ENCODE results near the gene TEX29. TPM values are rescaled to one million over a fixed set of nuclear protein-coding genes. Genes with fewer than 3 reads are reported as not detected.

TEX29 gene
- total RNA-seq, 1 experiment from 2014 or later, result not detected

DNA sequence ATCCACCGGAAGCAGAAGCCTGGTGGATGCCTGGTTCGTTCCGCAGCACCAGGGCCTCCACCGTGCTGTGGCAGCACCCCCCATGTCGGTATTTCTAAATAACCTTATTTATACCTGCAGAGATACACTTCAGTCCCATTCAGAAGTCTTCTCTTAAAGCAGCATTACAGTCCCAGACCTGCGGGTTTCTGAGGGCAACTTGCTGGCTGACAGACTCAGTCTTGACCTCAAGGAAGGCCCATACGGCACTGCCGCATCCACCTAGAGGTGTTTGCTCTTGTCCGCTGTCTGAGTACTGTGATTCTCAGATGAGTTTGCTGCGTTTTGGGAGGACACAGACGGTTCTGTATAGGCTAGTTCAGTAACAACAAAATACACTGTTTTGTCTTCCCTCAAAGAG, 16.9 kb upstream of the TEX29 start:
- Histone ChIP-seq H3K36me3 (ENCODE audit: control insufficient read depth, insufficient read depth, low read length) (peaks cover 3% of the 10 kb centered on the region; the same call in 1 of the 2 replicates), H3K4me1 (ENCODE audit: control insufficient read depth, insufficient read depth, low read length) (no peaks in the 10 kb centered on the region), H3K27me3 (ENCODE audit: control insufficient read depth, insufficient read depth, low read length) (no peaks in the 10 kb centered on the region), H3K9me3 (ENCODE audit: control insufficient read depth, insufficient read depth, low read depth, low read length) (no peaks in the 10 kb centered on the region), H3K27ac (ENCODE audit: low read length) (no peak overlapping the region), H3K4me3 (ENCODE audit: low read depth in 2 of 2, low read length in 2 of 2) (no peak overlapping the region)
- intact Hi-C loops (cut with micrococcal nuclease; ENCODE audit: unreplicated experiment) (no loop called here), in situ Hi-C loops (cut with HindIII; ENCODE audit: low pct_unique_long_range_greater_than_20kb, low sequenced_read_pairs) (no loop called here)
- CTCF ChIA-PET, result no interaction called here
- no TSS peak for BruUV-seq (replicated peaks)
- POLR2A ChIA-PET, result no interaction called here
- TF ChIP-seq, protein P1, sequence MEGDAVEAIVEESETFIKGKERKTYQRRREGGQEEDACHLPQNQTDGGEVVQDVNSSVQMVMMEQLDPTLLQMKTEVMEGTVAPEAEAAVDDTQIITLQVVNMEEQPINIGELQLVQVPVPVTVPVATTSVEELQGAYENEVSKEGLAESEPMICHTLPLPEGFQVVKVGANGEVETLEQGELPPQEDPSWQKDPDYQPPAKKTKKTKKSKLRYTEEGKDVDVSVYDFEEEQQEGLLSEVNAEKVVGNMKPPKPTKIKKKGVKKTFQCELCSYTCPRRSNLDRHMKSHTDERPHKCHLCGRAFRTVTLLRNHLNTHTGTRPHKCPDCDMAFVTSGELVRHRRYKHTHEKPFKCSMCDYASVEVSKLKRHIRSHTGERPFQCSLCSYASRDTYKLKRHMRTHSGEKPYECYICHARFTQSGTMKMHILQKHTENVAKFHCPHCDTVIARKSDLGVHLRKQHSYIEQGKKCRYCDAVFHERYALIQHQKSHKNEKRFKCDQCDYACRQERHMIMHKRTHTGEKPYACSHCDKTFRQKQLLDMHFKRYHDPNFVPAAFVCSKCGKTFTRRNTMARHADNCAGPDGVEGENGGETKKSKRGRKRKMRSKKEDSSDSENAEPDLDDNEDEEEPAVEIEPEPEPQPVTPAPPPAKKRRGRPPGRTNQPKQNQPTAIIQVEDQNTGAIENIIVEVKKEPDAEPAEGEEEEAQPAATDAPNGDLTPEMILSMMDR (IDR thresholded peaks at IDR 0.05), result no peak
- TF ChIP-seq SIN3A (IDR thresholded peaks at IDR 0.05; ENCODE audit: borderline replicate concordance, insufficient read depth, low read depth, low read length) (no peak), TCF7L2 (IDR thresholded peaks at IDR 0.05; ENCODE audit: low read depth, low read length) (no peak), POLR2AphosphoS5 (IDR thresholded peaks at IDR 0.05; ENCODE audit: low read depth, low read length) (no peak)
- TF ChIP-seq, protein P2, sequence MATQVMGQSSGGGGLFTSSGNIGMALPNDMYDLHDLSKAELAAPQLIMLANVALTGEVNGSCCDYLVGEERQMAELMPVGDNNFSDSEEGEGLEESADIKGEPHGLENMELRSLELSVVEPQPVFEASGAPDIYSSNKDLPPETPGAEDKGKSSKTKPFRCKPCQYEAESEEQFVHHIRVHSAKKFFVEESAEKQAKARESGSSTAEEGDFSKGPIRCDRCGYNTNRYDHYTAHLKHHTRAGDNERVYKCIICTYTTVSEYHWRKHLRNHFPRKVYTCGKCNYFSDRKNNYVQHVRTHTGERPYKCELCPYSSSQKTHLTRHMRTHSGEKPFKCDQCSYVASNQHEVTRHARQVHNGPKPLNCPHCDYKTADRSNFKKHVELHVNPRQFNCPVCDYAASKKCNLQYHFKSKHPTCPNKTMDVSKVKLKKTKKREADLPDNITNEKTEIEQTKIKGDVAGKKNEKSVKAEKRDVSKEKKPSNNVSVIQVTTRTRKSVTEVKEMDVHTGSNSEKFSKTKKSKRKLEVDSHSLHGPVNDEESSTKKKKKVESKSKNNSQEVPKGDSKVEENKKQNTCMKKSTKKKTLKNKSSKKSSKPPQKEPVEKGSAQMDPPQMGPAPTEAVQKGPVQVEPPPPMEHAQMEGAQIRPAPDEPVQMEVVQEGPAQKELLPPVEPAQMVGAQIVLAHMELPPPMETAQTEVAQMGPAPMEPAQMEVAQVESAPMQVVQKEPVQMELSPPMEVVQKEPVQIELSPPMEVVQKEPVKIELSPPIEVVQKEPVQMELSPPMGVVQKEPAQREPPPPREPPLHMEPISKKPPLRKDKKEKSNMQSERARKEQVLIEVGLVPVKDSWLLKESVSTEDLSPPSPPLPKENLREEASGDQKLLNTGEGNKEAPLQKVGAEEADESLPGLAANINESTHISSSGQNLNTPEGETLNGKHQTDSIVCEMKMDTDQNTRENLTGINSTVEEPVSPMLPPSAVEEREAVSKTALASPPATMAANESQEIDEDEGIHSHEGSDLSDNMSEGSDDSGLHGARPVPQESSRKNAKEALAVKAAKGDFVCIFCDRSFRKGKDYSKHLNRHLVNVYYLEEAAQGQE (IDR thresholded peaks at IDR 0.05; ENCODE audit: insufficient read depth in 1 of 2, low read depth in 2 of 2, low read length in 1 of 2), result no peak
- DNase-seq (ENCODE audit: low read depth, low spot score) (no peak), ATAC-seq (no peak)

DNA sequence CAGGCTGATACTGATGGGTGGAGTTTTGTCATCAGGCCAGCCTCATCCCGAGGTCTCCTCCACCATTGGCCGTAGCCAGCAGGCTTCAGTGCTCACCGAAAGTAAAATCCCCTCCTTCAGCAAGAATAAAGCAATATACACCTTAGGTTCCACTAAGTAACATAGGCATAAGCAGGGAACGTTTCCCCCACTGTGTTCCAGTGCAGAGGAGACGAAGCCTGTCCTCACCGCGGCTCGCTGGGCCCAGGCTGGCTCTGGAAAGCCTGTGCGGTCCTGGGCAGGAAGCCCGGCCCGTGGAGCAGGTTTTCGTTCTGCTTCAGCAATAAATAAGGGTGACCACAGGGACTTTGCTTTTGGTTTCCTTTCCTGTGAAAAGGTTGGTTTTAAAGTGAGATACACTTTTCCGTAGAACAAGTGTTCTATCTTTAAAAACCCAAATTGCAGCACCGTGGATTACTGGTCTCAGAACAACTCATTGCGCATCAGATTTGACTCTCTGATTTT, 16.3 kb upstream of the TEX29 start:
- DNase-seq (ENCODE audit: low read depth, low spot score) (no peak), ATAC-seq (no peak)
- POLR2A ChIA-PET, result no interaction called here
- in situ Hi-C loops (cut with HindIII; ENCODE audit: low pct_unique_long_range_greater_than_20kb, low sequenced_read_pairs) (no loop called here), intact Hi-C loops (cut with micrococcal nuclease; ENCODE audit: unreplicated experiment) (no loop called here)
- no TSS peak for BruUV-seq (replicated peaks)
- no peak for TF ChIP-seq POLR2AphosphoS5 (IDR thresholded peaks at IDR 0.05; ENCODE audit: low read depth, low read length)
- TF ChIP-seq, protein P2 (IDR thresholded peaks at IDR 0.05; ENCODE audit: insufficient read depth in 1 of 2, low read depth in 2 of 2, low read length in 1 of 2), result no peak
- no peak for TF ChIP-seq TCF7L2 (IDR thresholded peaks at IDR 0.05; ENCODE audit: low read depth, low read length)
- TF ChIP-seq SIN3A (IDR thresholded peaks at IDR 0.05; ENCODE audit: borderline replicate concordance, insufficient read depth, low read depth, low read length), result no peak
- TF ChIP-seq, protein P1 (IDR thresholded peaks at IDR 0.05), result no peak
- CTCF ChIA-PET, result no interaction called here
- Histone ChIP-seq H3K4me1 (ENCODE audit: control insufficient read depth, insufficient read depth, low read length) (no peaks in the 10 kb centered on the region), H3K9me3 (ENCODE audit: control insufficient read depth, insufficient read depth, low read depth, low read length) (no peaks in the 10 kb centered on the region), H3K27me3 (ENCODE audit: control insufficient read depth, insufficient read depth, low read length) (no peaks in the 10 kb centered on the region), H3K36me3 (ENCODE audit: control insufficient read depth, insufficient read depth, low read length) (peaks cover 3% of the 10 kb centered on the region; the same call in 1 of the 2 replicates), H3K4me3 (ENCODE audit: low read depth in 2 of 2, low read length in 2 of 2) (no peak overlapping the region), H3K27ac (ENCODE audit: low read length) (no peak overlapping the region)
